Dermis microvascular lymphatic vessel endothelial cell (primary cell): ENCODE results near the gene TMEM95. TPM values are rescaled to one million over a fixed set of nuclear protein-coding genes. Genes with fewer than 3 reads are reported as not detected.
A peak's percentile ranks its signal among the peaks of the same experiment; 100 is the strongest.

Experiments
- DNase-seq, 2 donors: peaks; one replicate each; pipeline versions ENCODE4 v3.0.0 to v3.0.0-alpha.2; 2010; ENCODE audit warnings: low read depth in 2 of 2
- total RNA-seq: library from RNA; depleted of rRNA; stranded (reverse); fragments of >200 nt; gene quantifications from 2 replicates; pipeline ENCODE4 v1.2.1, GENCODE V29; 2014

Gene TMEM95
- total RNA-seq, result not detected in 2 replicates

GRCh38 chr17:7355053-7355452 lies at the start of gene TMEM95:
TMEM95 (plus strand) TSS chr17:7355156; CDS start chr17:7355205, 49 bp downstream.
- no peak for DNase-seq

- DNase-seq, result peak; percentile 99 to 100
Observed at GRCh38 chr17:7306911-7307685, 47.9 kb upstream of the TMEM95 start, which contains the start of gene EIF5A. EIF5A (plus strand) TSS chr17:7307628; CDS start chr17:7309636, 2,008 bp downstream.

GRCh38 chr17:7307686-7308624 lies 47.0 kb upstream of the TMEM95 start:
- peak in 1 of 2 donors; percentile 38 for DNase-seq

GRCh38 chr17:7308625-7309433 lies 46.1 kb upstream of the TMEM95 start:
- peak; percentile 69 to 75 for DNase-seq

GRCh38 chr17:7309628-7310027 lies 45.3 kb upstream of the TMEM95 start:
- no peak for DNase-seq

GRCh38 chr17:7311110-7311705 lies 43.7 kb upstream of the TMEM95 start:
- DNase-seq, result no peak

GRCh38 chr17:7312432-7313087 lies 42.4 kb upstream of the TMEM95 start:
- DNase-seq, result no peak

GRCh38 chr17:7313088-7313889 lies 41.7 kb upstream of the TMEM95 start:
- DNase-seq, result no peak

GRCh38 chr17:7313890-7314718 lies 40.9 kb upstream of the TMEM95 start:
- DNase-seq, result no peak

- peak; percentile 54 to 88 for DNase-seq
Observed at GRCh38 chr17:7314719-7315569, 40.0 kb upstream of the TMEM95 start, which contains the start of gene GPS2. GPS2 (minus strand) TSS chr17:7315360; CDS start chr17:7315052, 308 bp downstream.

- DNase-seq, result no peak
Observed at GRCh38 chr17:7315570-7316235, 39.3 kb upstream of the TMEM95 start.

- DNase-seq, result no peak
Observed at GRCh38 chr17:7317161-7317803, 37.7 kb upstream of the TMEM95 start.

GRCh38 chr17:7318121-7318860 lies 36.7 kb upstream of the TMEM95 start:
- no peak for DNase-seq

- DNase-seq, result no peak
Observed at GRCh38 chr17:7321466-7321865, 33.5 kb upstream of the TMEM95 start.

GRCh38 chr17:7322520-7323194 lies 32.3 kb upstream of the TMEM95 start:
- no peak for DNase-seq
